OCI-LY3 (cell line): Measurements from ENCODE around the gene ICA1.

Experiments
- H2AFZ ChIP-seq: fragments of 200-600, 300-600 bp; shearing (Covaris generic); 2 replicates; pipeline ENCODE4 v1.6.0; 2014; ENCODE audit warnings: antibody characterized with exemption, low read depth, low read length
- H3K27ac ChIP-seq: fragments of 200-600, 300-600 bp; sonication (generic); 2 replicates; pipeline ENCODE4 v1.5.1; 2014; ENCODE audit warnings: mild to moderate bottlenecking, low read length, moderate library complexity, mixed read lengths
- H3K27me3 ChIP-seq: fragments of 200-600, 300-600 bp; sonication (generic); 2 replicates; pipeline ENCODE4 v1.6.1; 2014; ENCODE audit warnings: low read depth, low read length, mixed read lengths
- H3K36me3 ChIP-seq: fragments of 200-600, 300-600 bp; sonication (generic); replicated peaks from 2 replicates; pipeline ENCODE3; 2014; ENCODE audit warnings: low read depth, low read length, mixed read lengths
- H3K4me1 ChIP-seq: fragments of 300-600, 200-600 bp; sonication (generic); 2 replicates; pipeline ENCODE4 v1.6.1; 2014; ENCODE audit warnings: low read length, mixed read lengths
- H3K4me2 ChIP-seq: fragments of 200-600, 300-600 bp; sonication (generic); 2 replicates; pipeline ENCODE4 v1.6.1; 2014; ENCODE audit warnings: low read length, mixed read lengths
- H3K4me3 ChIP-seq: fragments of 300-600, 200-600 bp; sonication (generic); 2 replicates; pipeline ENCODE4 v1.5.1; 2014; ENCODE audit warnings: antibody characterized with exemption, mild to moderate bottlenecking, low read length, moderate library complexity
- H3K79me2 ChIP-seq: fragments of 300-600, 200-600 bp; shearing (Covaris generic); 2 replicates; pipeline ENCODE4 v1.6.1; 2014; ENCODE audit warnings: mild to moderate bottlenecking, low read length, mixed read lengths
- H3K9ac ChIP-seq: fragments of 300-600, 200-600 bp; shearing (Covaris generic); 2 replicates; pipeline ENCODE4 v1.6.0; 2014; ENCODE audit warnings: mild to moderate bottlenecking, low read length, moderate library complexity
- H3K9me3 ChIP-seq: fragments of 200-600, 300-600 bp; shearing (Covaris generic); 2 replicates; pipeline ENCODE4 v1.6.1; 2014; ENCODE audit warnings: low read length, mixed read lengths; ENCODE audit not compliant: insufficient read depth
- H4K20me1 ChIP-seq: fragments of 200-600, 300-600 bp; sonication (generic); 2 replicates; pipeline ENCODE4 v1.6.1; 2016; ENCODE audit warnings: low read length, mixed read lengths; ENCODE audit not compliant: insufficient read depth
- EZH2phosphoT487 ChIP-seq: fragments of 200-600 bp; shearing (Covaris generic); IDR thresholded peaks from 2 replicates; pipeline ENCODE4 v1.6.1; 2018; ENCODE audit warnings: antibody characterized with exemption, mixed run types, low read depth
- TF ChIP-seq, protein P1 (sequence below): fragments of 200-600, 300-600 bp; sonication (generic); IDR thresholded peaks from 2 replicates; pipeline ENCODE4 v1.5.1; 2014; ENCODE audit warnings: antibody characterized with exemption, low read length, low read depth

Gene ICA1

DNA sequence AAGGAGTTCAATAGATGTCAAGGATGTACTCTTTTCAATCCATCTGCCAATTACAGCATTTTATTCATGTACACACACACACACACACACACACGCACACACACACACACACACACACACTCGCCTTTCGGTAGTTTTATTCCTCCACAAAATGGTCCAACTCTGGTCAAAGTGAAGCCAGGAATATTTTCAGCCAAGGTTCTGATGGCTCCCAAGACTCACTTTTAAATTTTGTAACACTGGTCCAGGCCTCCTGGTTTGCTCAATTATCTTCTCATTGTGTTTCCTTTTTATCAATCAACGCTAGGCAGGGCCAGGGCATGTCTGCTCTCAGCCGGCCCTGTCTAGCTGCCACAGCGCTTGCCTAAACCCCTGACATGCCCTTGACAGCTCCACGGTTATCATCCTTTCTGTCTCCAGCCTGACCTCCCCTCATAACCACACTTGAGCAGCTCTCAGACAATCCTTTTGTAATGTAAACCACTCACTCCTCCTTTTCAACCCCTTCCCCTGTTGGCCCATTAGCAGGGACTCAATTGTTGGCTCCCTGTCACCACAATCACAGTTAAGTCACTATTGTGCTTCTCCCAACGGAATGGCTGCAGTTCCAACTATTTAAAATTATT, 115.1 kb downstream of the ICA1 start:
- Histone ChIP-seq H4K20me1 (no peaks in the 10 kb centered on the region), H3K9me3 (no peaks in the 10 kb centered on the region), H3K27ac (no peak overlapping the region), H3K4me2 (no peak overlapping the region), H3K27me3 (no peaks in the 10 kb centered on the region), H3K9ac (no peak overlapping the region), H3K79me2 (no peaks in the 10 kb centered on the region), H3K4me3 (no peak overlapping the region), H3K36me3 (no peaks in the 10 kb centered on the region), H3K4me1 (peaks cover 4% of the 10 kb centered on the region; the same call in 1 of the 2 replicates), H2AFZ (no peak overlapping the region)
- no peak for TF ChIP-seq EZH2phosphoT487

DNA sequence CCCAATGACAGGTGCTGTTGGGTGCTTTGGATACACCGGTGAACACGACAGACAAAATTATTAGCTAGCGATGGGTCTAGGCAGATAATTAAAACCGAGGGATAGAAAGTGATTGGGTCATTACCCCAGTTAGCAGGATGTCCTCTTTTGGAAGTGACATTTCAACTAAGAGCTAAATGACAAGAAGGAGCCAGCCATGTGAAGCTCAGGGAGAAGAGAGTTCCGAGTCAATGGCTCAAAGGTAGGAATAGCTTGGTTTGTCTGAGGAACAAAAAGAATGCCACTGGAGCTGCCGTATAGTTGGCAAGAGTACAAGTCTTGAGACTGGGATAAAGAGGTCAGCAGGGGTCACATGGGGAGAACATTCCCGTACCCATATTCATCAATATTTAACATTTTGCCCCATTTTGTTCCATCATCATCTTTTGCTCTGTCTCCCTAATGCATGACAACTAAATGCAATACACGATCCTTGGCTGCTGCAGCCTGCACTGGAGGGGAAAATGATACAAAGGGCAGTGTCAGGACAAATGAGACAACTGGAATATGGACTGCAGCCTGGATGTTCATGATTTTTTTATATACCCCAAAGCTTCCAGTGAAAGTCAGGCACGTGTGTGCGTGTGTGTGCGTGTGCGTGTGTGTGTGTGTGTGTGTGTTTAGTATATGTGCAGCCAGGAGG, 115.7 kb downstream of the ICA1 start:
- no peak overlapping the region for H3K9ac ChIP-seq
- no peak overlapping the region for H3K4me3 ChIP-seq

DNA sequence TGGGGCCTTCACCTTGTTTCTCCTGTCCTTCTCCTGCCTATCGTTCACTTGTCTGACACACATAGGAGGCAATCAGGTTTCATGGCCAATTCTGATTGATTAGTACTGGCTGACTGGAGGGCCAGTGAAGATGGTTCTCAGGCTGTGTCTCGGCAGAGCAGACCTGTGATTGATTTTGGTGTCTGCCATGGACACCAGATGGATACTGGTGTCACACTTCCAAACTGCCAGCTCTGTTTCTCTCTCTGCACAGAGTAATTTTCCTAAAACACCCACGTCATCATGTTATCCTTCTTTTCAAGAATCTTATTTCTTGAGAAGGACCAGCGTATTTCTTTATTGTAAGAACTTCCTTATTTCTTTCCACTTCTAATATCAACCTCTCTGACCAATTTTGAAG, 117.1 kb downstream of the ICA1 start:
- Histone ChIP-seq H3K9me3 (no peaks in the 10 kb centered on the region), H3K27me3 (no peaks in the 10 kb centered on the region), H3K4me2 (no peak overlapping the region), H3K36me3 (no peaks in the 10 kb centered on the region), H4K20me1 (no peaks in the 10 kb centered on the region), H3K4me1 (peaks cover 4% of the 10 kb centered on the region; the same call in 1 of the 2 replicates), H3K9ac (no peak overlapping the region), H2AFZ (no peak overlapping the region), H3K27ac (no peak overlapping the region), H3K4me3 (no peak overlapping the region), H3K79me2 (no peaks in the 10 kb centered on the region)
- TF ChIP-seq EZH2phosphoT487: no peak
- TF ChIP-seq, protein P1, sequence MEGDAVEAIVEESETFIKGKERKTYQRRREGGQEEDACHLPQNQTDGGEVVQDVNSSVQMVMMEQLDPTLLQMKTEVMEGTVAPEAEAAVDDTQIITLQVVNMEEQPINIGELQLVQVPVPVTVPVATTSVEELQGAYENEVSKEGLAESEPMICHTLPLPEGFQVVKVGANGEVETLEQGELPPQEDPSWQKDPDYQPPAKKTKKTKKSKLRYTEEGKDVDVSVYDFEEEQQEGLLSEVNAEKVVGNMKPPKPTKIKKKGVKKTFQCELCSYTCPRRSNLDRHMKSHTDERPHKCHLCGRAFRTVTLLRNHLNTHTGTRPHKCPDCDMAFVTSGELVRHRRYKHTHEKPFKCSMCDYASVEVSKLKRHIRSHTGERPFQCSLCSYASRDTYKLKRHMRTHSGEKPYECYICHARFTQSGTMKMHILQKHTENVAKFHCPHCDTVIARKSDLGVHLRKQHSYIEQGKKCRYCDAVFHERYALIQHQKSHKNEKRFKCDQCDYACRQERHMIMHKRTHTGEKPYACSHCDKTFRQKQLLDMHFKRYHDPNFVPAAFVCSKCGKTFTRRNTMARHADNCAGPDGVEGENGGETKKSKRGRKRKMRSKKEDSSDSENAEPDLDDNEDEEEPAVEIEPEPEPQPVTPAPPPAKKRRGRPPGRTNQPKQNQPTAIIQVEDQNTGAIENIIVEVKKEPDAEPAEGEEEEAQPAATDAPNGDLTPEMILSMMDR: no peak

More for the DNA sequence above, 115.7 kb downstream of the ICA1 start:
- Histone ChIP-seq H2AFZ (no peak overlapping the region), H3K4me1 (peaks cover 4% of the 10 kb centered on the region; the same call in 1 of the 2 replicates), H3K27ac (no peak overlapping the region), H3K4me2 (no peak overlapping the region), H3K36me3 (no peaks in the 10 kb centered on the region), H3K27me3 (no peaks in the 10 kb centered on the region), H3K9me3 (no peaks in the 10 kb centered on the region), H4K20me1 (no peaks in the 10 kb centered on the region), H3K79me2 (no peaks in the 10 kb centered on the region)
- no peak for TF ChIP-seq EZH2phosphoT487
- TF ChIP-seq, protein P1: no peak

DNA sequence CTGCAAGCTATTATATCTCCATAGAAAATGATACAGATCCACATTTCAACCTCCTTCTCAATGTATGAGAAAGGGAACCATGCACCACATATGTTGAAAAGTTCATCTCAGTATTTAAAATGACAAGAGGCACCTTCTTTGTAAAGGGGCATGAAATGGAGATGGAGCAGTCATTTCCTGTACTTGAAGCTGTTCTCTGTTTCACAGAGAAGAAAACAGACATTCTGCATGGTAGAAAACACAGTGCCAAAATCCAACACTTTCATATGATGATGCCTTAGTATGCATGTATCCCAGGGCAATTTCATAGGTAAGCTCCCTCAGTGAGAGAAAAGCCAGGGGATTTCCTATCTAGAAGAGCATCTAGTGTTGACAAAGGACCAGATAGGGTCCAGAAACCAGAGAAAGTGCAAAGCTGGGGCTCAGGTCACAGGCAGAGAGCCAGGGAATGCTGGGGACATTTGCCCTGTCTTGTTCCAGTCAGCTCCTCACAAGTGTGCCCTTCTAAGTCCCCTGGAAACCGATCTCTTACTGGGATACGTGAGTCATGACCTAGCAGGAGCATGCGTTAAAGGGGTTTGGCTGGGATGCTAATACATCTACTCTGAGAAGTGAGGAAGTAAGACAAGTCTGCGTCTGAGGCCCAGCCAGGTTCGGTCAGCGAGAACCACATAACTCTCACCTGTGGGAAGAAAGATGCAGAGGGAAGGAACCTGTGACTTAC, 118.7 kb downstream of the ICA1 start:
- Histone ChIP-seq H3K79me2 (no peaks in the 10 kb centered on the region), H3K9ac (no peak overlapping the region), H3K4me3 (no peak overlapping the region), H3K4me1 (no peaks in the 10 kb centered on the region), H3K4me2 (no peak overlapping the region), H3K36me3 (no peaks in the 10 kb centered on the region), H3K9me3 (no peaks in the 10 kb centered on the region), H3K27me3 (no peaks in the 10 kb centered on the region), H3K27ac (no peak overlapping the region), H2AFZ (no peak overlapping the region), H4K20me1 (no peaks in the 10 kb centered on the region)
- TF ChIP-seq, protein P1: no peak
- TF ChIP-seq EZH2phosphoT487: no peak
